ENCODE measurements around the gene LRIG1. TPM values are rescaled to one million over a fixed set of nuclear protein-coding genes. Genes with fewer than 3 reads are reported as not detected.

Gene LRIG1
- total RNA-seq, 1 experiment from 2014 or later, result 17.2 TPM

DNA sequence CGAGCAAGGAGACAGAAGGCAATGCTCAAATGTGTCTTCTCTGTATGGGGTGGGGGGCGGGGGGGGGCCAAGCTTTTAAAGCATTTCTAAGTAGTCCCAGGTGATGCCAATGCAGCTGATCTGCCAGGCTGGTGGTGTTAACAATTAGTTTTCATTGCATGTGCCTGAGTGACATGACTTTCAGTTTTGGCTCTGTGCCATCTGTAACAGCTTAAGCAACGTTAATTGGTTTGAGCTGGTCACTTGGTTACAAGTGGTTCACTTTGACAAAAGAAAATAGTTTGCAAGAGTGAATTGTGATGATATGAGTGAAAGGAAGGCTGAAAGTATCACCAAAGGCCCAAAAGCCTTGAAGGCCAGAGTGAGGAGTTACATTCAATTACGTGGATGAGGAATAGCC is 26.4 kb upstream of the LRIG1 start:
- no TSS peak for BruUV-seq (replicated peaks)
- intact Hi-C loops (cut with micrococcal nuclease), result no loop called here
- Mint-ChIP-seq H3K27me3 (ENCODE audit: insufficient read depth, unreplicated experiment) (no peaks in the 10 kb centered on the region), H3K36me3 (ENCODE audit: insufficient read depth, unreplicated experiment) (no peaks in the 10 kb centered on the region), H3K4me1 (ENCODE audit: insufficient read depth, unreplicated experiment) (no peaks in the 10 kb centered on the region), H3K9me3 (ENCODE audit: unreplicated experiment) (no peaks in the 10 kb centered on the region), H3K27ac (ENCODE audit: low read depth, unreplicated experiment) (no peak overlapping the region), H3K4me3 (ENCODE audit: unreplicated experiment) (no peak overlapping the region)
- DNase-seq (ENCODE audit: unreplicated experiment), result peak; percentile 9
- no peak for TF ChIP-seq CTCF (IDR thresholded peaks at IDR 0.05; ENCODE audit: unreplicated experiment)
- POLR2A ChIA-PET, result no interaction called here
- CTCF ChIA-PET, result interaction anchor here (0.7 to 1.0 kb wide), 3 partner anchors 59 to 295 kb away, joined by 3 read pairs; no protein-coding TSS in a partner anchor

DNA sequence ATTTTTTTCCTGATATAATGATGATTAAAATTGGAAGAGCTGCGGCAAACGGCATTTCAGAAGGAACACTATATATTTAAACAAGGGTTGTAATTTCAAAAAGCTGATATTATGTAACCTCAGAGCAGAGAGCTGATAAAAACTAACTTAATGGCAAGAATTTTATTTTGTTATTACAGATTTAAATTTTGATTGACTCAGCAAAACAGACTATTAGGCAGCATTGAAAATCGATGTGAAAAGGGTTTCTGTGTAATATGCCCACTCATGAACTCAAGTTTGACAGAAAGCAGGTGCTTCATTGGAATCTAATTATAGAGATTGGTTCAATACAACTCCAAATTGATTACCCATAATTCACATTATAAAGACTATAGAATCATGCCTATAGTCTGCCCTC is 24.9 kb upstream of the LRIG1 start:
- ChIA-PET CTCF (interaction anchor here (0.6 to 1.2 kb wide), 3 partner anchors 9 to 1274 kb away, joined by 3 to 6 read pairs (median 4); no protein-coding TSS in a partner anchor), POLR2A (interaction anchor here (0.7 kb wide), 1 partner anchor 75 kb away, joined by 4 read pairs; no protein-coding TSS in a partner anchor)
- H3K9me3 Mint-ChIP-seq (ENCODE audit: unreplicated experiment), result no peaks in the 10 kb centered on the region
- no peaks in the 10 kb centered on the region for H3K36me3 Mint-ChIP-seq (ENCODE audit: insufficient read depth, unreplicated experiment)
- no peak overlapping the region for H3K4me3 Mint-ChIP-seq (ENCODE audit: unreplicated experiment)
- H3K27ac Mint-ChIP-seq (ENCODE audit: low read depth, unreplicated experiment), result no peak overlapping the region
- no peaks in the 10 kb centered on the region for H3K27me3 Mint-ChIP-seq (ENCODE audit: insufficient read depth, unreplicated experiment)
- DNase-seq (ENCODE audit: unreplicated experiment), result no peak
- TF ChIP-seq CTCF (IDR thresholded peaks at IDR 0.05; ENCODE audit: unreplicated experiment), result no peak
- BruUV-seq (replicated peaks), result no TSS peak
- H3K4me1 Mint-ChIP-seq (ENCODE audit: insufficient read depth, unreplicated experiment), result no peaks in the 10 kb centered on the region
- intact Hi-C loops (cut with micrococcal nuclease), result no loop called here

DNA sequence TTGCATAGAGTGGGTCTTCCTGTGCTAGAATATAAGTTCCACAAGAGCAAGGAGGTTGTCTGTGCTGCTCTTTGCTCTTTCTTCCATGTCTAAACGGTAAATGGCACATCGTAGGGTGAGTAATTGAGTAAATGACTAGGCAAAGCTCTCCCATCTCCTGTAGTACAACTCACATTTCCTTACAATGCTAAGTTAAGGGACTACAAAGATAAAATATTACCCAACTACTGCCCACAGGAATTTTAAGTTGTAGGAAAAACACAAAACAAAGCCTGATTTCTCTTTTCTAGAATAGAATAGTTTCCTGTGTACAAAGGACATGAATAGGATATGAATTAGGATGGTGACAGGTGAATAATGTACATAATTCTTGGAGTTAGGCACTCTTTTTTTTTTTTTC is 19.9 kb upstream of the LRIG1 start:
- Mint-ChIP-seq H3K4me1 (ENCODE audit: insufficient read depth, unreplicated experiment) (no peaks in the 10 kb centered on the region), H3K27me3 (ENCODE audit: insufficient read depth, unreplicated experiment) (no peaks in the 10 kb centered on the region), H3K27ac (ENCODE audit: low read depth, unreplicated experiment) (no peak overlapping the region), H3K4me3 (ENCODE audit: unreplicated experiment) (no peak overlapping the region), H3K9me3 (ENCODE audit: unreplicated experiment) (no peaks in the 10 kb centered on the region), H3K36me3 (ENCODE audit: insufficient read depth, unreplicated experiment) (no peaks in the 10 kb centered on the region)
- DNase-seq (ENCODE audit: unreplicated experiment), result no peak
- ChIA-PET CTCF (interaction anchor here (0.5 kb wide), 1 partner anchor 24 kb away, joined by 3 read pairs; no protein-coding TSS in a partner anchor), POLR2A (no interaction called here)
- BruUV-seq (replicated peaks), result no TSS peak
- intact Hi-C loops (cut with micrococcal nuclease), result no loop called here
- TF ChIP-seq CTCF (IDR thresholded peaks at IDR 0.05; ENCODE audit: unreplicated experiment), result no peak

- Mint-ChIP-seq H3K27ac (ENCODE audit: low read depth, unreplicated experiment) (no peak overlapping the region), H3K4me3 (ENCODE audit: unreplicated experiment) (no peak overlapping the region), H3K4me1 (ENCODE audit: insufficient read depth, unreplicated experiment) (no peaks in the 10 kb centered on the region), H3K9me3 (ENCODE audit: unreplicated experiment) (no peaks in the 10 kb centered on the region), H3K27me3 (ENCODE audit: insufficient read depth, unreplicated experiment) (no peaks in the 10 kb centered on the region), H3K36me3 (ENCODE audit: insufficient read depth, unreplicated experiment) (no peaks in the 10 kb centered on the region)
- no peak for TF ChIP-seq CTCF (IDR thresholded peaks at IDR 0.05; ENCODE audit: unreplicated experiment)
- intact Hi-C loops (cut with micrococcal nuclease), result loop anchor here (5.0 kb wide), 1 partner anchor 99 kb away; no protein-coding TSS in a partner anchor
- DNase-seq (ENCODE audit: unreplicated experiment), result no peak
- POLR2A ChIA-PET, result no interaction called here
- CTCF ChIA-PET, result interaction anchor here (0.5 to 0.7 kb wide), 2 partner anchors 13 to 242 kb away, joined by 3 to 4 read pairs; no protein-coding TSS in a partner anchor
- BruUV-seq (replicated peaks), result no TSS peak
These were observed 17.8 kb upstream of the LRIG1 start for GRCh38 chr3:66518644-66519043.

Data from MCF 10A (cell line).